GM13977 (cell line): ENCODE measurements around the gene STRN3.

Experiments
- DNase-seq: peaks from one replicate; pipeline ENCODE4 v3.0.0; 2012; ENCODE audit warnings: low spot score
- CTCF ChIP-seq: IDR thresholded peaks from 2 replicates; pipeline ENCODE4 v1.5.1; 2012; ENCODE audit warnings: mild to moderate bottlenecking, control low read depth; ENCODE audit not compliant: insufficient read depth; ENCODE audit errors: extremely low read depth, missing control alignments
- in situ Hi-C: fragments of 300-500 bp; cut with MboI; formaldehyde crosslinking; loops from one replicate; pipeline ENCODE4 v1.12.0; 2022; ENCODE audit warnings: low sequenced_read_pairs, low pct_unique_long_range_greater_than_20kb, mixed read lengths, inconsistent platforms; ENCODE audit not compliant: unreplicated experiment

Gene STRN3

GRCh38 chr14:31025367-31026076 lies 657 bp downstream of the STRN3 start, which contains the start of gene AP4S1:
Gene AP4S1 (plus strand): TSS chr14:31025649. CDS start chr14:31066197, 40,548 bp downstream.
- in situ Hi-C loops: no loop called here
- peak; percentile 42 for DNase-seq
- TF ChIP-seq CTCF: no peak

GRCh38 chr14:31024577-31025366 lies 1.4 kb downstream of the STRN3 start:
- DNase-seq: no peak
- no peak for TF ChIP-seq CTCF
- in situ Hi-C loops: no loop called here

- in situ Hi-C loops: no loop called here
- TF ChIP-seq CTCF: no peak
These were observed 2.1 kb downstream of the STRN3 start for GRCh38 chr14:31024010-31024480.

GRCh38 chr14:31022386-31022785 lies 3.8 kb downstream of the STRN3 start:
- in situ Hi-C loops: no loop called here
- no peak for TF ChIP-seq CTCF
- DNase-seq: no peak

More at GRCh38 chr14:31024010-31024480, 2.1 kb downstream of the STRN3 start:
- DNase-seq: no peak

GRCh38 chr14:31021576-31021949 lies 4.6 kb downstream of the STRN3 start:
- no peak for TF ChIP-seq CTCF
- in situ Hi-C loops: no loop called here
- DNase-seq: no peak

- in situ Hi-C loops: no loop called here
- TF ChIP-seq CTCF: no peak
- no peak for DNase-seq
These were observed 5.2 kb downstream of the STRN3 start for GRCh38 chr14:31020834-31021575.
